Esophagus squamous epithelium (tissue), 5 donors: ENCODE data around the gene CHCHD3. TPM values are rescaled to one million over a fixed set of nuclear protein-coding genes. Genes with fewer than 3 reads are reported as not detected.

Experiments used
- DNase-seq: peaks from one replicate; lab custom pipeline; 2025; lab: John Stamatoyannopoulos, UW
- H3K27ac ChIP-seq, 4 donors: fragments of 200-600 bp; sonication (generic); one replicate each; pipeline ENCODE4 v1.5.1; 2016 to 2019; ENCODE audit warnings: mild to moderate bottlenecking in 1 of 4
- H3K27me3 ChIP-seq, 4 donors: fragments of 200-600 bp; sonication (generic); 1 replicate in 3 of 4; 2 replicates in 1 of 4; pipeline versions ENCODE4 v1.5.1 to v1.6.0; 2017 to 2021; ENCODE audit warnings: antibody characterized with exemption in 1 of 4
- H3K36me3 ChIP-seq, 3 donors: fragments of 200-600 bp; sonication (generic); one replicate each; pipeline ENCODE4 v1.5.1; 2016 to 2019
- H3K4me1 ChIP-seq, 3 donors: fragments of 200-600 bp; sonication (generic); one replicate each; pipeline ENCODE4 v1.5.1; 2017 to 2019
- H3K4me3 ChIP-seq, 4 donors: fragments of 200-600 bp; sonication (generic); 1 replicate in 3 of 4; 2 replicates in 1 of 4; pipeline ENCODE4 v1.5.1; 2016 to 2019; ENCODE audit warnings: mild to moderate bottlenecking in 2 of 4, moderate library complexity in 1 of 4
- H3K9me3 ChIP-seq, 3 donors: fragments of 200-600 bp; sonication (generic); one replicate each; pipeline ENCODE4 v1.5.1; 2016 to 2019
- CTCF ChIP-seq, 6 experiments: fragments of 450-650 bp in 4 of 6; fragments of 200-600 bp in 2 of 6; sonication (generic) in 2 of 6; IDR thresholded peaks; one replicate each; pipeline ENCODE4 v1.5.1; 2016 to 2019; ENCODE audit warnings: antibody characterized with exemption in 6 of 6, mild to moderate bottlenecking in 4 of 6, moderate library complexity in 4 of 6
- POLR2A ChIP-seq, 4 donors: fragments of 450-650 bp; IDR thresholded peaks; one replicate each; pipeline ENCODE4 v1.6.1; 2017; ENCODE audit warnings: antibody characterized with exemption in 4 of 4, mild to moderate bottlenecking in 4 of 4, moderate library complexity in 3 of 4
- WGBS, 2 donors: methylation state at CpG; one replicate each; pipeline ENCODE4 v1.1.5; 2018; 5-methylcytosine and 5-hydroxymethylcytosine counted together
- intact Hi-C: fragments of 100-400 bp; cut with DNase I; formaldehyde crosslinking; loops from one replicate; pipeline ENCODE4 v1.15.0; 2022
- total RNA-seq, 4 donors: library from RNA; depleted of rRNA; stranded (reverse); fragments of >200 nt; gene quantifications; one replicate each; pipeline ENCODE4 v1.1.0, GENCODE V29; 2016
- donor health status: DM: yes; HTN: yes; CAD: no.

The CHCHD3 gene
- total RNA-seq, 4 donors from 2014 or later: 36.8 to 55.0 (median 40.9) TPM

GRCh38 chr7:132756484-132756990 is 325.4 kb downstream of the CHCHD3 start:
- Histone ChIP-seq H3K36me3 (no peaks in the 10 kb centered on the region), H3K4me3 (no peak overlapping the region), H3K9me3 (no peaks in the 10 kb centered on the region), H3K27me3 (peaks cover 0 to 6% (median 0%) of the 10 kb centered on the region in 4 donors), H3K4me1 (no peaks in the 10 kb centered on the region), H3K27ac (no peak overlapping the region)
- WGBS, 2 donors: 67 to 78% methylated on average over 5 of the region's 5 CpGs
- no peak for DNase-seq
- intact Hi-C loops: no loop called here
- TF ChIP-seq CTCF (IDR thresholded peaks at IDR 0.05) (no peak), POLR2A (IDR thresholded peaks at IDR 0.05) (no peak)

- Histone ChIP-seq H3K4me3 (no peak overlapping the region), H3K4me1 (no peaks in the 10 kb centered on the region), H3K27ac (no peak overlapping the region), H3K9me3 (no peaks in the 10 kb centered on the region), H3K36me3 (no peaks in the 10 kb centered on the region), H3K27me3 (peaks cover 0 to 12% (median 0%) of the 10 kb centered on the region in 4 donors)
- TF ChIP-seq POLR2A (IDR thresholded peaks at IDR 0.05): no peak
- no peak for TF ChIP-seq CTCF (IDR thresholded peaks at IDR 0.05)
- no peak for DNase-seq
- intact Hi-C loops: no loop called here
- WGBS, 2 donors: 80 to 93% methylated on average over 3 to 5 of the region's 5 CpGs
Observed at GRCh38 chr7:132755538-132756483, 326.1 kb downstream of the CHCHD3 start.

GRCh38 chr7:132752431-132752830 is 329.5 kb downstream of the CHCHD3 start:
- no peaks in the 10 kb centered on the region for H3K9me3 ChIP-seq
- no peaks in the 10 kb centered on the region for H3K36me3 ChIP-seq
- TF ChIP-seq POLR2A (IDR thresholded peaks at IDR 0.05): no peak
- no peak for TF ChIP-seq CTCF (IDR thresholded peaks at IDR 0.05)
- H3K27ac ChIP-seq: no peak overlapping the region
- peaks cover 0 to 29% (median 0%) of the 10 kb centered on the region in 4 donors for H3K27me3 ChIP-seq
- no peak overlapping the region for H3K4me3 ChIP-seq
- WGBS, 2 donors: 69 to 71% methylated on average over 2 of the region's 2 CpGs
- no peak for DNase-seq
- intact Hi-C loops: no loop called here
- H3K4me1 ChIP-seq: no peaks in the 10 kb centered on the region

GRCh38 chr7:132751244-132751647 is 330.6 kb downstream of the CHCHD3 start:
- peaks cover 0 to 29% (median 0%) of the 10 kb centered on the region in 4 donors for H3K27me3 ChIP-seq
- H3K27ac ChIP-seq: no peak overlapping the region
- 24 to 45% methylated on average over 5 to 8 of the region's 8 CpGs for WGBS, 2 donors
- H3K36me3 ChIP-seq: no peaks in the 10 kb centered on the region
- H3K9me3 ChIP-seq: no peaks in the 10 kb centered on the region
- H3K4me1 ChIP-seq: no peaks in the 10 kb centered on the region
- TF ChIP-seq POLR2A (IDR thresholded peaks at IDR 0.05) (no peak), CTCF (IDR thresholded peaks at IDR 0.05) (no peak)
- intact Hi-C loops: no loop called here
- DNase-seq: no peak
- no peak overlapping the region for H3K4me3 ChIP-seq
